Measurements from ENCODE around the gene CBFB.

GRCh38 chr16:67087803-67088202 lies 58.9 kb downstream of the CBFB start:
- no peak for TF ChIP-seq CTCF (IDR thresholded peaks at IDR 0.05)
- TF ChIP-seq POLR2AphosphoS5 (IDR thresholded peaks at IDR 0.05) = no peak
- no peak for TF ChIP-seq POLR2A (IDR thresholded peaks at IDR 0.05)

Measured in breast epithelium (tissue), 3 donors.